ENCODE measurements around the gene CHMP5. TPM values are rescaled to one million over a fixed set of nuclear protein-coding genes. Genes with fewer than 3 reads are reported as not detected.

Gene CHMP5
- polyA plus RNA-seq, 4 donors, result 97.6 to 139 (median 114) TPM

- DNase-seq (ENCODE audit: low read depth in 4 of 4, low spot score in 2 of 4), result no peak
Observed at GRCh38 chr9:33241298-33241697, 23.6 kb upstream of the CHMP5 start.

DNA sequence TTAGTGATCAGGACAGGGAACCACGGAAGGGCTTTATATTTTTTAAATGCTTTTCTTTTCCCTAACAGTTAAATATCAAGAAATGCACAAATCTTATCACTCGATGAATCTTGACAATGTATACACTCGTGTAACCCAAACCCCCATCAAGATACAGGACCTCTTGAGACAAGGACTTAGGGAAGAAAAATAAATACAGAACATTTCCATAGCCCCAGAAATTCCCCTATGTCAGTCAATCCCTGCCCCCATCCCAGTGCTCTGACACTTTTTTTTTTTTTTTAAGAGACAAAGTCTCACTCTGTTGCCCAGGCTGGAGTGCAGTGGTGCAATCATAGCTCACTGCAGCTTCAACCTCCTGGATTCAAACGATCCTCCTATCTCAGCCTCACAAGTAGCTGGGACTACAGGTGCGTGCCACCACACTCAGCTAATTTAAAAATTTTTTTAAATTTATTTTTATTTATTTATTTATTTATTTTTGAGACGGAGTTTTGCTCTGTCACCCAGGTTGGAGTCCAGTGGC lies 22.2 kb upstream of the CHMP5 start:
- no peak for DNase-seq (ENCODE audit: low read depth in 4 of 4, low spot score in 2 of 4)

- DNase-seq (ENCODE audit: low read depth in 4 of 4, low spot score in 2 of 4), result no peak
Observed at GRCh38 chr9:33244137-33244784, 20.6 kb upstream of the CHMP5 start.

DNA sequence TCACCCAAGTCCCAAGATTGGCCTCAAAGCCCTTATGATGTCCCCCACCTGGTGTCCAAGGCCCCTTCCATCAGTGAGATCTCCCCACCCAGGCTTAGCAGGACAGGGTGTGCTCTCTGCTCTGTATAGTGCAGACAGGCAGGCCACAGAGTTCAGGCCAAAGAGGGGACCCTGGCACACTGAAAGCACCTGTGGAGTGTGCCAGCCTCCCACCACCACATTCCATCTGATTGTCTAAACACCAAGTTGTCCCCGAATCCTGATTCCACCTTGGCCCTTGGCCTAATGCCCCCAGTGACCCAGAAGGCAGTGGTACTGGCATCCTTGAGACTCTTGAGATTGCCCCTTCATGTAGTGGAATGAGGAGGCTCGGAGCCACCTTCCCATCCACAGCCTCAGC lies 19.5 kb upstream of the CHMP5 start:
- no peak for DNase-seq (ENCODE audit: low read depth in 4 of 4, low spot score in 2 of 4)

GRCh38 chr9:33246269-33246860 lies 18.5 kb upstream of the CHMP5 start:
- DNase-seq (ENCODE audit: low read depth in 4 of 4, low spot score in 2 of 4), result no peak

DNA sequence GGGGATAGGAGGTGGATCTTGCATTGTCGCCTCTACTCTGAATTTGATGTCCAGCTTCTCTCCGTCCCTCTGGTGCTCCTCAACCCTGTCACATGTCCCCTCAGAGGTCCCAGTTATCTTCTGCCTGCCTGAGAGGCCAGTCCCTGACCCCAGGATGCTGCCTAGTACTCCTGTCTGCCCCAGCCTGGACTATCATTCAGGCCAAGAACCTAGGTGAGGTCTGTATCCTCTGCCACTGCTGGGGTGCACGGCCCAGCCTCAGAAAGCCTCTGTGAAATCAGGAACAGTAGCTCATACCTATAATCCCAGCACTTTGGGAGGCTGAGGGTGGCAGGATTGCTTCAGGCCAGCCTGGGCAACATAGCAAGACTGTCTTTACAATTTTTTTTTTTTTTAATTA lies 16.2 kb upstream of the CHMP5 start:
- no peak for DNase-seq (ENCODE audit: low read depth in 4 of 4, low spot score in 2 of 4)

GRCh38 chr9:33249087-33249658 lies 15.7 kb upstream of the CHMP5 start:
- DNase-seq (ENCODE audit: low read depth in 4 of 4, low spot score in 2 of 4), result no peak

- no peak for DNase-seq (ENCODE audit: low read depth in 4 of 4, low spot score in 2 of 4)
Observed at GRCh38 chr9:33249983-33250382, 14.9 kb upstream of the CHMP5 start.

DNA sequence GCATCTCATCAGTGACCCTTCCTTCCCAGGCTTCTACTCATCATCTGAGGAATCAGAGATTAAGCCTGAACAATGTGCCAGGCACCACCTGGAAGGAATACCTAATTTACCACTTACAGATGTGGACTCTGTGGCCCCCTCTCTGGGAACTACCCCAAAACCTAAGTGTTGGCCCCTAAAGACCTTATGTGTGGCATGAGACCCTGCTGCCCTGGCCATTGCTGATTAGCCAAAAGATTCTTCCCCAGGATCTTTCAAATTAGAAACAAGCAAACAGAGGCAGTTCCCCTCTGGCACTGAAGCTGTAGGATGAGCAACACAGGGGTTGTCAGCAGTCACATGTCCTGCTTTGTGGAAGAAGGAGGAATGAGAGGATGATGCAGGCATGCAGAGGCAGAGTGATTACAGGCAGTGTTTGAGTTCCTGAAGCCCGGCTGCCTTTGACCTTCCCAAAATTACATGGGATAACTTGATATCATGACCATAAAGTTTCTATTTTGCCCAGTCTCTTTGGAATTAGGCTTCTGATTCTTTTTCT lies 14.3 kb upstream of the CHMP5 start:
- DNase-seq (ENCODE audit: low read depth in 4 of 4, low spot score in 2 of 4), result no peak

DNA sequence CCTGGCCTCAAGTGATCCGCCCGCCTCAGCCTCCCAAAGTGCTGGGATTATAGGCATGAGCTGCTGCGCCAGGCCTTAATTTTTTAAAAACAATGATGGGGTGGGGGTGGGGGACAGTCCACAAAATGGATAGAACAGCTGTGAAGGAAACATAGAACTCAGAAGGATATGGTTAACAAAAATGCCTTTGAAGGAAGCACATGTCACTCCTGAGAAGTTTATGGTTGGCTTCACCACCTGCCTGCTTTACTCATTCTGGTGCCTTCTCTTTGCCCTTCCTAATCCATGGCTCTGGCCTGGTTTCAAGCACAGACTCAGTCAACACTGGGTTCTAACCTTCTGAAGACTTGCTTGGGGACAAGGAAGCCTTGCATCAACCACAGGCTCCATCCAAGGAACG lies 10.6 kb upstream of the CHMP5 start:
- DNase-seq (ENCODE audit: low read depth in 4 of 4, low spot score in 2 of 4), result no peak

DNA sequence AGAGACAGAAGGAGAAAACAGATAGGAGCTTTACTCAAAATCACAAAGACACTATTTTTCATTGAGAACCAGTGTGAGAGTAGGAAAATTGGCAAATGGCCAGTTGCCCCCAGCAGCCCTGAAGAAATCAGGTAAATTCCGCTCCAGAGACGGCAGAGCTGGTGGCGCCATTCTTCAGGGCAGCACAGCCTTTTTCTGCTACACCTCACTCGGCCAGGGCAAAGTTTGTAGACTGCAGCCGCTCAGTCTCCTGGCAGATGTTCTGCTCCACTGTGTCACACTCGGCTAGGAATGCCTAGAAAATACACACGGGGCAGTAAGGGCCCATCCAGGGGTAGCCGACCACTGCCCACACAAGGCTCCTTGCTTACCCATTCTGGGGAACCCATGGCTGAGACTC lies 9.8 kb upstream of the CHMP5 start:
- no peak for DNase-seq (ENCODE audit: low read depth in 4 of 4, low spot score in 2 of 4)

DNA sequence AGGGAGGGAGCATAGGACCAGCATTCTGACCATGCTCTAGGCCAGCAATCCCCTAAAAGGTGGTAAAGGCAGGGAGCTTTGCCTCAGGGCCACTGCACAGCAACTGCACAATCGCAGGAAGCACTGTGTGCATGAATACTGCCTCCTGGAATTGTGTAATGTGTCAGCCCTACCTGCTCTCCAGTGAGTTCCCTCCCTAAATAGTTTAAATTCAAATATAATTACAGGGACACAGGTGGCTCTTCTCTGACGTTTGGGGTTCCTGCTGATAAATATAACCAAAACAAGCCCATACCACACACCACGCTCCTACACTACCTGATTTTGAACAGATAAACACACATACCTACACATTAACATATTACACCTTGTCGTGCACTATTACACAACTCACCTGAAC lies 9.4 kb upstream of the CHMP5 start:
- no peak for DNase-seq (ENCODE audit: low read depth in 4 of 4, low spot score in 2 of 4)

- DNase-seq (ENCODE audit: low read depth in 4 of 4, low spot score in 2 of 4), result no peak
Observed at GRCh38 chr9:33256236-33256635, 8.6 kb upstream of the CHMP5 start.

DNA sequence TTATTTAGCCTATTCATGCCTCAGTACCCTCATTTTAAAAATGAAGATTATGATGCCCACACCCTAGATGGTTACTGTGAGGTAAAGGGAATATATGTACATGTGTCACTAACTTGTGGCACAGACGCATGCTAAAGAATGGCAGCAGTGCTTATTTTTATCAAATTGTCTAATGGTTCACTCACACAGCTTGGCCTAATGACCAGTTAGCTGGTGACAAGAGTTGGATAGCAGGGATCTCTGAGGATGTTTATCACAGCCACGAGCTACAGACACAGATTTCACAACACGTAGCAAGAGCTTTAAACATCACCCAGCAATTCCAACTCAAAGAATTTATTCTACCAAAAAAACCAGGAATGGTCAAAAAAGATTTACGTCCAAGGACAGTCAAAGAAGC lies 7.6 kb upstream of the CHMP5 start:
- no peak for DNase-seq (ENCODE audit: low read depth in 4 of 4, low spot score in 2 of 4)

DNA sequence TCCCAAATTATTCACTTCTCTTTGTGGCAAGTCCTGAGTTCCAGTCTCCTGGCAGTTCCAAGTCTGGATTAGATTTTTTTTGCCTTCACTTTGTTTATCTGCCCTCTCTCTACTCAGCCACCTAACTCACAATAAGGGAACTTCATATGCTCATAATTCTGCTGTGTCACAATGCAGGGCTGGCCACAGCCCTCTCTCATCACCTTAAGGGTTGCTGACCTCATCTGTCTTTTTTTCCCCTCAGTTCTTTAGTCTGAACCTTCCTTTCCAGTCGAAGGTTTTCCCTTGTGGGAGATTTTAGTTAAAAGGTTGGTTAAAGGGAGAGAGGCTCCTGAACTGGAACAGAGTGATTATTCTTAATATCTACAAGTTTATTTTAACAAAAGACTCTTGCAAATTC lies 4.5 kb upstream of the CHMP5 start:
- DNase-seq (ENCODE audit: low read depth in 4 of 4, low spot score in 2 of 4), result no peak

GRCh38 chr9:33263131-33264002 lies 1.5 kb upstream of the CHMP5 start:
- DNase-seq (ENCODE audit: low read depth in 4 of 4, low spot score in 2 of 4), result peak in 3 of 4 donors; percentile 11 to 27 (median 26)

- DNase-seq (ENCODE audit: low read depth in 4 of 4, low spot score in 2 of 4), result peak in 3 of 4 donors; percentile 11 to 25 (median 15)
Observed at GRCh38 chr9:33264003-33264472, 811 bp upstream of the CHMP5 start.

DNA sequence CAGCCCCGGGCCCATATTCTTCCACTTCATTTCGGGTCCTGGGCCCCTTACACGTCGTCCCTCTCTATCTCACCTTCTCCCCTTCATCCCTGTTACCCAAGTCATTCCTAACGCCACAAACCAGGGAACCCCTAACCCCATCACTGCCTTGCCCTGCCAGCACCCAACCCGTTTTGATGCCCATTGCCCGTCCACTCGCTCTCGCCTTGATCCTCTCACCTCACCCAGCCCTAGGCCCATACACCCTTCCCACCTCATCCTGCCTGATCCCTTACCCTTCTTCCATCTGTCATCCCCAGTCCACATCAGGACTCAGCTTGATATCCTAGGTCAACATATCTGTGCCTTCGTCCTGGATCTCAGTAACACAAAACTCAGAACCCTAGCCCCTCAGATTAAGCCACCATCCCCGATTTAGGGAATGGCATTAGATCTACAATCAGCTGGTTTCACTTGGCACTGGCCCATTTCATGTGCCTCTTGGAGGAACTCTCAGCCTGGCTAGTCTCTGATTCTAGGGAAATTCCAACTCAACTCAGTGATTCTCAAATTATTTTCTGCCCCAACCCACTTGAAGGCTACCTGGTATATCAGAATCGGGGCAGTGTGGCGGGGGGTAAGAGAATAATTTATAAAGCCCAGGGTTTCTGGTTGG lies 489 bp downstream of the CHMP5 start:
- DNase-seq (ENCODE audit: low read depth in 4 of 4, low spot score in 2 of 4), result no peak

DNA sequence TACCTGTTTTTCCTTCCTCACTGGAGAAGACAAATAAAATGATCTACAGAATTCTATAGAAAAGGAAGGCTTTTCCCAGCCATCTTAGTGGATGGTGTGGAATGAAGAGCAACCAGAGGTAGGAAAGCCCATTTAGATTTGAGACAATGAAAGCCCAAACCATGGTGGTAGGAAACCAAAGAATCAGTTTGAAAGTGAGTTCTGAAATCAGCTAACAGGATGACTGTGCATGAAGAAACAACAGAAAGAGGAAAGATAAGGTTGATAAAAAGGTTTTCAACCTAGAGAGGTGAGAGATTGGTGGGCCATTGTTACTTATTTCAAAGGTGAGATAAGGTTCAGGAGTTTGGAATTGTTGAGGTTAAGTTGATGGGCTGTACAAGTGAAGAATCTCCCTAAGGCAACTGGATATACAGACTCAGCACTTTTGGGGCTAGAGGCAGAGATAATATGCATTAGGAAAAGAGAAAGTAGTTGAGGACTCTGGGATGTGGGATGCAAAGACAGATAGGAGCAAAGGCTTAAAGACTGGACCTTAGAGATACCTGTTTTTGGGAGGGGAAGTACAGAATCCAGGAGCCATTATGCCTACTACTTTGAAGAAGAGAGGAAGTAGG lies 2.4 kb downstream of the CHMP5 start:
- DNase-seq (ENCODE audit: low read depth in 4 of 4, low spot score in 2 of 4), result no peak

GRCh38 chr9:33270146-33270545 lies 5.3 kb downstream of the CHMP5 start:
- no peak for DNase-seq (ENCODE audit: low read depth in 4 of 4, low spot score in 2 of 4)

Measured in left renal cortex interstitium (tissue), 4 donors.